CD14-positive monocyte (primary cell): ENCODE measurements around the gene NECTIN1. TPM values are rescaled to one million over a fixed set of nuclear protein-coding genes. Genes with fewer than 3 reads are reported as not detected.
A peak's percentile ranks its signal among the peaks of the same experiment; 100 is the strongest.

Experiments
- DNase-seq, 3 donors: peaks; one replicate each; pipeline ENCODE4 v3.0.0-alpha.2; 2011 to 2022
- H2AFZ ChIP-seq: 2 replicates; pipeline ENCODE4 v1.6.0; 2012; ENCODE audit warnings: mild to moderate bottlenecking, low read depth, low read length, inconsistent platforms; ENCODE audit not compliant: insufficient read depth, poor library complexity, severe bottlenecking
- H3K27ac ChIP-seq, 2 donors: 1 replicate in 1 of 2; 2 replicates in 1 of 2; pipeline ENCODE4 v1.5.1; 2012 to 2013; ENCODE audit warnings: low read length in 2 of 2, control low read depth in 1 of 2, inconsistent platforms in 1 of 2, low read depth in 1 of 2, mild to moderate bottlenecking in 1 of 2
- H3K27me3 ChIP-seq, 2 donors: one replicate each; pipeline versions ENCODE4 v1.6.0 to v1.6.1; 2011 to 2013; ENCODE audit warnings: low read length in 2 of 2; ENCODE audit not compliant: control insufficient read depth in 2 of 2, insufficient read depth in 2 of 2
- H3K36me3 ChIP-seq, 2 donors: replicated peaks in 1 of 2; 1 replicate in 1 of 2; 2 replicates in 1 of 2; pipeline versions ENCODE4 v1.5.1 to v1.6.1; 2012 to 2013; ENCODE audit warnings: low read length in 2 of 2, control low read depth in 1 of 2, inconsistent platforms in 1 of 2, mild to moderate bottlenecking in 1 of 2; ENCODE audit not compliant: insufficient read depth in 2 of 2, control insufficient read depth in 1 of 2
- H3K4me1 ChIP-seq, 2 donors: 1 replicate in 1 of 2; 2 replicates in 1 of 2; pipeline versions ENCODE4 v1.5.1 to v1.6.1; 2012 to 2013; ENCODE audit warnings: low read length in 2 of 2, control low read depth in 1 of 2, inconsistent platforms in 1 of 2, mild to moderate bottlenecking in 1 of 2, moderate library complexity in 1 of 2; ENCODE audit not compliant: insufficient read depth in 2 of 2, control insufficient read depth in 1 of 2
- H3K4me2 ChIP-seq: replicated peaks from 2 replicates; pipeline ENCODE3; 2012; ENCODE audit warnings: low read length, moderate library complexity, mild to moderate bottlenecking; ENCODE audit not compliant: poor library complexity, severe bottlenecking; ENCODE audit errors: extremely low read depth
- H3K4me3 ChIP-seq, 3 experiments: fragments of 200-600 bp in 1 of 3; sonication (generic) in 1 of 3; replicated peaks in 1 of 3; 1 replicate in 2 of 3; 2 replicates in 1 of 3; pipeline ENCODE4 v1.5.1; 2011 to 2013; ENCODE audit warnings: low read length in 3 of 3, mild to moderate bottlenecking in 3 of 3, control low read depth in 2 of 3, low read depth in 2 of 3, inconsistent platforms in 1 of 3, moderate library complexity in 1 of 3
- H3K79me2 ChIP-seq: 2 replicates; pipeline ENCODE4 v1.6.0; 2012; ENCODE audit warnings: mild to moderate bottlenecking, control low read depth, inconsistent platforms, low read length, moderate library complexity; ENCODE audit not compliant: insufficient read depth
- H3K9ac ChIP-seq: 2 replicates; pipeline ENCODE4 v1.6.0; 2017; ENCODE audit warnings: low read length, mild to moderate bottlenecking; ENCODE audit not compliant: insufficient read depth, poor library complexity, severe bottlenecking
- H3K9me3 ChIP-seq, 2 donors: replicated peaks in 1 of 2; 1 replicate in 1 of 2; 2 replicates in 1 of 2; pipeline versions ENCODE4 v1.5.1 to v1.6.1; 2012 to 2013; ENCODE audit warnings: low read length in 2 of 2, control low read depth in 1 of 2; ENCODE audit not compliant: control insufficient read depth in 1 of 2, insufficient read depth in 1 of 2
- H4K20me1 ChIP-seq: 2 replicates; pipeline ENCODE4 v1.6.0; 2012; ENCODE audit warnings: mild to moderate bottlenecking, low read length, control low read depth, moderate library complexity; ENCODE audit not compliant: insufficient read depth
- H3K27ac Mint-ChIP-seq, 7 donors: one replicate each; pipeline ENCODE4 v1.8.0; 2020; ENCODE audit warnings: mild to moderate bottlenecking in 7 of 7, mixed read lengths in 7 of 7, moderate library complexity in 6 of 7, inconsistent platforms in 2 of 7
- H3K27me3 Mint-ChIP-seq, 3 donors: one replicate each; pipeline ENCODE4 v1.8.0; 2021 to 2022; ENCODE audit warnings: low read depth in 3 of 3, mild to moderate bottlenecking in 3 of 3, mixed read lengths in 3 of 3, moderate library complexity in 3 of 3, inconsistent platforms in 1 of 3
- H3K36me3 Mint-ChIP-seq, 2 donors: one replicate each; pipeline ENCODE4 v1.8.0; 2020; ENCODE audit warnings: mixed read lengths in 2 of 2, inconsistent platforms in 1 of 2, mild to moderate bottlenecking in 1 of 2
- H3K4me1 Mint-ChIP-seq: one replicate; pipeline ENCODE4 v1.8.0; 2020; ENCODE audit warnings: mild to moderate bottlenecking, mixed read lengths
- H3K4me3 Mint-ChIP-seq, 2 donors: one replicate each; pipeline ENCODE4 v1.8.0; 2020; ENCODE audit warnings: mild to moderate bottlenecking in 2 of 2, mixed read lengths in 2 of 2, moderate library complexity in 1 of 2
- H3K9me3 Mint-ChIP-seq, 7 donors: one replicate each; pipeline ENCODE4 v1.8.0; 2020 to 2022; ENCODE audit warnings: mixed read lengths in 7 of 7, mild to moderate bottlenecking in 6 of 7, moderate library complexity in 6 of 7, inconsistent platforms in 2 of 7
- WGBS: methylation state at CpG from one replicate; pipeline ENCODE4 v1.1.5; 2013; ENCODE audit warnings: missing lambda C conversion rate; ENCODE audit not compliant: insufficient coverage; 5-methylcytosine and 5-hydroxymethylcytosine counted together
- intact Hi-C, 2 donors: fragments of 100-400 bp; cut with micrococcal nuclease; formaldehyde crosslinking; loops; one replicate each; pipeline versions ENCODE4 v1.15.0 to v1.15.1; 2023
- polyA minus RNA-seq: library from RNA; depleted of rRNA, polyadenylated mRNA; stranded (reverse); fragments of >200 nt; gene quantifications from 2 replicates; pipeline ENCODE4 v1.2.3, GENCODE V29; 2012
- polyA plus RNA-seq, 3 donors: library from polyadenylated mRNA; depleted of rRNA in 1 of 3; unstranded in 2 of 3; stranded (reverse) in 1 of 3; fragments of 300-500 nt in 2 of 3; fragments of >200 nt in 1 of 3; fragmentation: Illumina TruSeq in 2 of 3; gene quantifications; 1 replicate in 2 of 3; 2 replicates in 1 of 3; pipeline ENCODE4 v1.2.3, GENCODE V29; 2012 to 2021
- total RNA-seq, 12 experiments: library from RNA in 1 of 12; stranded (reverse) in 1 of 12; fragments of 120-200 nt in 1 of 12; gene quantifications; one replicate each; pipeline ENCODE4 v1.2.4 and lab custom pipeline; 2013 to 2026; ENCODE audit warnings: mixed read lengths in 6 of 12, inconsistent platforms in 1 of 12
- TF ChIP-seq, protein P1 (sequence below): fragments of 200-600 bp; IDR thresholded peaks from one replicate; pipeline ENCODE4 v1.8.0; 2022; ENCODE audit warnings: antibody characterized with exemption, mild to moderate bottlenecking

NECTIN1 gene, protein sequence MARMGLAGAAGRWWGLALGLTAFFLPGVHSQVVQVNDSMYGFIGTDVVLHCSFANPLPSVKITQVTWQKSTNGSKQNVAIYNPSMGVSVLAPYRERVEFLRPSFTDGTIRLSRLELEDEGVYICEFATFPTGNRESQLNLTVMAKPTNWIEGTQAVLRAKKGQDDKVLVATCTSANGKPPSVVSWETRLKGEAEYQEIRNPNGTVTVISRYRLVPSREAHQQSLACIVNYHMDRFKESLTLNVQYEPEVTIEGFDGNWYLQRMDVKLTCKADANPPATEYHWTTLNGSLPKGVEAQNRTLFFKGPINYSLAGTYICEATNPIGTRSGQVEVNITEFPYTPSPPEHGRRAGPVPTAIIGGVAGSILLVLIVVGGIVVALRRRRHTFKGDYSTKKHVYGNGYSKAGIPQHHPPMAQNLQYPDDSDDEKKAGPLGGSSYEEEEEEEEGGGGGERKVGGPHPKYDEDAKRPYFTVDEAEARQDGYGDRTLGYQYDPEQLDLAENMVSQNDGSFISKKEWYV
- 2.6 TPM for total RNA-seq (2013)
- polyA plus RNA-seq: 1 to 10 TPM in 1 of 3 donors, under 1 TPM in 2; 0.53 to 8.3 (median 0.85) TPM
- 2.6 and 3.0 TPM in 2 replicates for polyA minus RNA-seq
- 3.6 to 22.7 (median 5.7) reads per million in 11 experiments for total RNA-seq (lab: John Stamatoyannopoulos, UW)

GRCh38 chr11:119728651-119729580, at the start of gene NECTIN1:
Gene NECTIN1, minus strand, starts transcription at chr11:119729200. Its CDS starts 647 bp downstream, at chr11:119728553.
- H4K20me1 ChIP-seq: peaks cover 28% of the 10 kb centered on the region
- peaks cover 29% of the 10 kb centered on the region for H3K79me2 ChIP-seq
- H3K4me3 ChIP-seq: peak within 1 kb of the TSS; percentile 55 to 88 (median 62)
- no peaks in the 10 kb centered on the region for H3K36me3 ChIP-seq
- peak within 1 kb of the TSS; percentile 98 for H2AFZ ChIP-seq
- intact Hi-C loops: loop anchor here (2.0 to 10.0 kb wide), 3 partner anchors 62 to 247 kb away; no protein-coding TSS in a partner anchor
- no peaks in the 10 kb centered on the region for H3K9me3 ChIP-seq
- H3K27ac ChIP-seq: peak within 1 kb of the TSS in 1 of 2 donors; percentile 75
- TF ChIP-seq, protein P1, sequence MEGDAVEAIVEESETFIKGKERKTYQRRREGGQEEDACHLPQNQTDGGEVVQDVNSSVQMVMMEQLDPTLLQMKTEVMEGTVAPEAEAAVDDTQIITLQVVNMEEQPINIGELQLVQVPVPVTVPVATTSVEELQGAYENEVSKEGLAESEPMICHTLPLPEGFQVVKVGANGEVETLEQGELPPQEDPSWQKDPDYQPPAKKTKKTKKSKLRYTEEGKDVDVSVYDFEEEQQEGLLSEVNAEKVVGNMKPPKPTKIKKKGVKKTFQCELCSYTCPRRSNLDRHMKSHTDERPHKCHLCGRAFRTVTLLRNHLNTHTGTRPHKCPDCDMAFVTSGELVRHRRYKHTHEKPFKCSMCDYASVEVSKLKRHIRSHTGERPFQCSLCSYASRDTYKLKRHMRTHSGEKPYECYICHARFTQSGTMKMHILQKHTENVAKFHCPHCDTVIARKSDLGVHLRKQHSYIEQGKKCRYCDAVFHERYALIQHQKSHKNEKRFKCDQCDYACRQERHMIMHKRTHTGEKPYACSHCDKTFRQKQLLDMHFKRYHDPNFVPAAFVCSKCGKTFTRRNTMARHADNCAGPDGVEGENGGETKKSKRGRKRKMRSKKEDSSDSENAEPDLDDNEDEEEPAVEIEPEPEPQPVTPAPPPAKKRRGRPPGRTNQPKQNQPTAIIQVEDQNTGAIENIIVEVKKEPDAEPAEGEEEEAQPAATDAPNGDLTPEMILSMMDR: peak; percentile 99
- Mint-ChIP-seq H3K36me3 (peaks cover 2 to 4% of the 10 kb centered on the region in 2 donors), H3K4me3 (peak within 1 kb of the TSS; percentile 94 to 98), H3K9me3 (peaks cover 0 to 3% (median 0%) of the 10 kb centered on the region in 7 donors), H3K27ac (peak within 1 kb of the TSS in 5 of 7 donors; percentile 24 to 89 (median 81)), H3K27me3 (peaks cover 12 to 35% (median 20%) of the 10 kb centered on the region in 3 donors), H3K4me1 (peaks cover 34% of the 10 kb centered on the region)
- H3K4me2 ChIP-seq: peak within 1 kb of the TSS; percentile 99
- DNase-seq: peak; percentile 69
- H3K9ac ChIP-seq: peak within 1 kb of the TSS; percentile 73
- peaks cover 0 to 17% of the 10 kb centered on the region in 2 donors for H3K27me3 ChIP-seq
- under 1% methylated on average over 99 of the region's 128 CpGs for WGBS
- peaks cover 32 to 35% of the 10 kb centered on the region in 2 donors for H3K4me1 ChIP-seq
